Neuron (in vitro differentiated cells): Measurements from ENCODE around the gene PTPRK.

ENCODE experiments used
- H2AFZ ChIP-seq: one replicate; pipeline ENCODE4 v1.6.1; 2013; ENCODE audit warnings: low read depth, mild to moderate bottlenecking, inconsistent platforms, low read length, moderate library complexity
- H3K27me3 ChIP-seq: one replicate; pipeline ENCODE4 v1.6.1; 2013; ENCODE audit warnings: low read length; ENCODE audit not compliant: insufficient read depth
- H3K36me3 ChIP-seq: one replicate; pipeline ENCODE4 v1.6.1; 2013; ENCODE audit warnings: low read length; ENCODE audit not compliant: insufficient read depth
- H3K4me1 ChIP-seq: one replicate; pipeline ENCODE4 v1.6.1; 2013; ENCODE audit warnings: low read length; ENCODE audit not compliant: insufficient read depth
- H3K4me3 ChIP-seq: 2 replicates; pipeline ENCODE4 v1.5.1; 2013; ENCODE audit warnings: mild to moderate bottlenecking, low read length, moderate library complexity
- H3K9me3 ChIP-seq: one replicate; pipeline ENCODE4 v1.6.1; 2013; ENCODE audit warnings: low read length

Gene PTPRK

DNA sequence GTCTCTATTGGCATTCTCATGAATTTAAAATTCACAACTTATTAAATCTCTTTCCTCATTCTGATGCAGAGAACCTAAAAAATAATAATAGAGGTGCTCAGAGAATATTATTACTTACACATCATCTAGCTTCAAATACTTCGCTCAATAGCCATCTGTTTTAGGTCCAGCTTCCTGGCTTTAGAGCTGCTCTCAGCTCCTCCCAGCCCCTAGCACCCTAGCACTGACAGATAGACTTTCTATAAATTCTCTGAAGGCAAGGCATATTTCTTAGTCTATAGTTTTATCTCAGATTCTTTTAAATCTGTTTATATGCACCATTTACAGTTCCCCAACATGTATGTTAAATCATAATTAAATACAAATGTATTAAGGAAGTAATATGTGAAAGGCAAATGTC is 281.3 kb downstream of the PTPRK start:
- Histone ChIP-seq H3K4me1 (peaks cover 36% of the 10 kb centered on the region), H3K27me3 (no peaks in the 10 kb centered on the region), H3K9me3 (no peaks in the 10 kb centered on the region), H3K4me3 (no peak overlapping the region), H2AFZ (no peak overlapping the region), H3K36me3 (no peaks in the 10 kb centered on the region)

- H3K27me3 ChIP-seq, result no peaks in the 10 kb centered on the region
- H3K4me3 ChIP-seq, result no peak overlapping the region
- no peaks in the 10 kb centered on the region for H3K9me3 ChIP-seq
- H3K36me3 ChIP-seq, result no peaks in the 10 kb centered on the region
- H3K4me1 ChIP-seq, result peaks cover 36% of the 10 kb centered on the region
- no peak overlapping the region for H2AFZ ChIP-seq
Measured at GRCh38 chr6:128238225-128238624, 282.2 kb downstream of the PTPRK start.

DNA sequence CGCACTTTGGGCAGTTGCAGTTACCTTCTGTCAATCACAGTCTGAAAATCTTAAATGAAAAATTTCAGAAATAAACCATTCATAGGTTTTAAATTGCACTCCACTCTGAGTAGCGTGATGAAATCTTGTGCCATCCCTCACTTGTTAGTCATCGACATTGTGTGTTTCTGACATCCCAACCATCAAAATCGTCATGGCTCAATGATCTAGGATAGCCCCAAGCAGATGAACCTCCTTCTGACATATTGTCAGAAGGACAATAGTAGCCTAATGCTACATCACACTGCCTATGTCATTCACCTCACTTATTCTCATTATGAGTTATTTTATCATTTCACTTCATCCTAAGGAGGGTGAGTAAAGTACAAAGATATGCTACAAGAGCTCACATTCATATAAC is 284.8 kb downstream of the PTPRK start:
- Histone ChIP-seq H3K4me1 (peaks cover 30% of the 10 kb centered on the region), H3K9me3 (no peaks in the 10 kb centered on the region), H3K36me3 (no peaks in the 10 kb centered on the region), H3K27me3 (no peaks in the 10 kb centered on the region), H2AFZ (no peak overlapping the region), H3K4me3 (no peak overlapping the region)

DNA sequence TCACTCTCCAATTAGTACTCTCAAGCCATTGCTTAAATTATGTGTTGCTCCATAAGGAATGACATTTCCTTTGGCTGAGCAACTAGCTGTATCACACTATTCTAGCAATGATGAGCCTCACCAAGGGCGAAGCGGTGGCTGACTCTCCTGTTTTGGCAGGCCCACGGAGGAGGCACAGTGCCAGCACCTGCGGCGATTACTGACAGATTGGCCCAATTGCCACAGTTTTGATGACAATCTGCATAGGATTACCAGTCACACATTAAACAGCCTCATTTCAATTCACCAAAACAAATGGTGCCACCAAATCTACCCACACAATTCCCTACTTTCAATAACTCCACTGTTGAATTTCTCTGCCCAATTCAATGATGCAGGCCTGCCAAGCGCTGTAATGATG is 286.9 kb downstream of the PTPRK start:
- no peaks in the 10 kb centered on the region for H3K27me3 ChIP-seq
- H2AFZ ChIP-seq, result no peak overlapping the region

GRCh38 chr6:128230267-128230989 is 290.0 kb downstream of the PTPRK start:
- no peak overlapping the region for H2AFZ ChIP-seq
- no peaks in the 10 kb centered on the region for H3K27me3 ChIP-seq
- H3K36me3 ChIP-seq, result no peaks in the 10 kb centered on the region
- H3K4me3 ChIP-seq, result no peak overlapping the region
- no peaks in the 10 kb centered on the region for H3K9me3 ChIP-seq
- H3K4me1 ChIP-seq, result no peaks in the 10 kb centered on the region

More for the DNA sequence above, 286.9 kb downstream of the PTPRK start:
- Histone ChIP-seq H3K36me3 (no peaks in the 10 kb centered on the region), H3K4me3 (no peak overlapping the region), H3K9me3 (no peaks in the 10 kb centered on the region), H3K4me1 (peaks cover 15% of the 10 kb centered on the region)

- Histone ChIP-seq H3K4me3 (no peak overlapping the region), H3K36me3 (no peaks in the 10 kb centered on the region), H3K9me3 (no peaks in the 10 kb centered on the region), H2AFZ (no peak overlapping the region), H3K4me1 (peaks cover 5% of the 10 kb centered on the region), H3K27me3 (no peaks in the 10 kb centered on the region)
Measured at GRCh38 chr6:128225612-128226011, 294.8 kb downstream of the PTPRK start.

- peaks cover 10% of the 10 kb centered on the region for H3K36me3 ChIP-seq
- no peaks in the 10 kb centered on the region for H3K4me1 ChIP-seq
- H3K4me3 ChIP-seq, result no peak overlapping the region
- no peaks in the 10 kb centered on the region for H3K9me3 ChIP-seq
- no peak overlapping the region for H2AFZ ChIP-seq
- H3K27me3 ChIP-seq, result no peaks in the 10 kb centered on the region
Measured at GRCh38 chr6:128216917-128217316, 303.5 kb downstream of the PTPRK start.

- Histone ChIP-seq H3K36me3 (no peaks in the 10 kb centered on the region), H3K4me1 (no peaks in the 10 kb centered on the region), H3K4me3 (no peak overlapping the region), H2AFZ (no peak overlapping the region), H3K27me3 (no peaks in the 10 kb centered on the region), H3K9me3 (peaks cover 3% of the 10 kb centered on the region)
Measured at GRCh38 chr6:128209771-128210170, 310.6 kb downstream of the PTPRK start.

- Histone ChIP-seq H3K9me3 (peaks cover 3% of the 10 kb centered on the region), H3K27me3 (no peaks in the 10 kb centered on the region), H3K4me3 (no peak overlapping the region), H2AFZ (no peak overlapping the region), H3K4me1 (no peaks in the 10 kb centered on the region), H3K36me3 (no peaks in the 10 kb centered on the region)
Measured at GRCh38 chr6:128208851-128209580, 311.4 kb downstream of the PTPRK start.

DNA sequence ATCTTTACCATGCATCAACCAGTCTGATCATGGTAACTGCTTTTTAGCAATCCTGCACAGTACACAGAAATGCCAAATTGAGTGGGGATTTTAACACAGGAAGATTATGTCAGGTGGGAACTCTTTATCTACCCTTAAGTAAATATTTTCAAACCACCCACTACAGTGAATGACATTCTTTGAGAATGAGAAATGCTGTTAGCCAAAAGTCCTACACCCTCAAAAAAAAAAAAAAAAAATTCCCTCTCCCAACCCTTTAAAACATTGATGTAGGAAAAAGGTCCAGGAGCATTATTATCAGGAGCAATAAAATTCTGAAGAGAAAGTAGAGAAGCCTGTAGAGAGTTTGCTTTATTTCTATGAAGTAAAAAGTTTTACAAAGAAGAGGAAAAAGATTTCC is 312.3 kb downstream of the PTPRK start:
- Histone ChIP-seq H3K9me3 (peaks cover 3% of the 10 kb centered on the region), H3K4me3 (no peak overlapping the region), H3K4me1 (no peaks in the 10 kb centered on the region), H3K36me3 (no peaks in the 10 kb centered on the region), H2AFZ (no peak overlapping the region), H3K27me3 (no peaks in the 10 kb centered on the region)

GRCh38 chr6:128206610-128207426 is 313.6 kb downstream of the PTPRK start:
- Histone ChIP-seq H3K4me1 (no peaks in the 10 kb centered on the region), H3K36me3 (no peaks in the 10 kb centered on the region), H3K27me3 (no peaks in the 10 kb centered on the region)

GRCh38 chr6:128204616-128205015 is 315.8 kb downstream of the PTPRK start:
- H2AFZ ChIP-seq, result no peak overlapping the region
- no peaks in the 10 kb centered on the region for H3K36me3 ChIP-seq
- H3K9me3 ChIP-seq, result peaks cover 3% of the 10 kb centered on the region
- no peak overlapping the region for H3K4me3 ChIP-seq
- no peaks in the 10 kb centered on the region for H3K27me3 ChIP-seq
- no peaks in the 10 kb centered on the region for H3K4me1 ChIP-seq

More at GRCh38 chr6:128206610-128207426, 313.6 kb downstream of the PTPRK start:
- Histone ChIP-seq H3K9me3 (peaks cover 3% of the 10 kb centered on the region), H3K4me3 (no peak overlapping the region), H2AFZ (no peak overlapping the region)

DNA sequence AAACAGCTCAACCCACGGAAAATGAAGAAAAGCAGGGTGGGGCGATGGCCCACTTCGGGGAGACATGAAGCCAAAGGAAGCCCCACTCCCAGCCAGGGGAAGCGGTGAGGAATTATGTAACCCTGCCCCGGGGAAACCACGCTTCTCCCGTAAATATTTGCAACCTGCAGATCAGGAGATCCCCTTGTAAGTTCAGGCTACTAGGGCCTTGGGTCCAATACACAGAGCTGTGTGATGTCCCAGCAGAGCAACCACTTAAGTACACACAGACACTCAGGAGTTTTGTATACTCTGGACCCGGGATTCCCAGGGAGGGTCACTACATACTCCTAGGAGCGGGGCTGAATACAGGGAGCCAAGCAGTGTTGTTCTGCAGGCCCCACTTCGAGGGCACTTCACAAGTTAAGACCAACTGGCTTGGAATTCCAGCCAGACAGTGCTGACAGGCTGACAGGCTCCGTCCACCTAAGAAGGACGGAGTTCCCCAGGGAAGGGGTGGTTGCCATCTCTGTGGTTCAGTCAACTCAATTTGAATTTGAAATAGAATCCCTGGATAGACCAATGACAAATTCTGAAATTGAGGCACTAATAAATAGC is 318.1 kb downstream of the PTPRK start:
- no peaks in the 10 kb centered on the region for H3K36me3 ChIP-seq
- no peaks in the 10 kb centered on the region for H3K27me3 ChIP-seq
- H3K4me3 ChIP-seq, result no peak overlapping the region
- H3K4me1 ChIP-seq, result no peaks in the 10 kb centered on the region
- H3K9me3 ChIP-seq, result peaks cover 3% of the 10 kb centered on the region
- no peak overlapping the region for H2AFZ ChIP-seq
